Colonic mucosa (tissue), 4 donors: ENCODE results near the gene VPS8. TPM values are rescaled to one million over a fixed set of nuclear protein-coding genes. Genes with fewer than 3 reads are reported as not detected.

Experiments used
- DNase-seq: peaks from one replicate; pipeline ENCODE4 v3.0.0-alpha.2; 2020
- H3K27ac ChIP-seq: fragments of 200-600 bp; one replicate; pipeline ENCODE4 v1.8.0; 2021
- H3K27me3 ChIP-seq: fragments of 200-600 bp; one replicate; pipeline ENCODE4 v1.8.0; 2021
- H3K36me3 ChIP-seq: fragments of 200-600 bp; one replicate; pipeline ENCODE4 v1.8.0; 2021
- H3K4me1 ChIP-seq: fragments of 200-600 bp; one replicate; pipeline ENCODE4 v1.8.0; 2021; ENCODE audit warnings: mild to moderate bottlenecking
- H3K4me3 ChIP-seq: fragments of 200-600 bp; one replicate; pipeline ENCODE4 v1.8.0; 2021
- H3K9ac ChIP-seq, 2 donors: one replicate each; pipeline ENCODE4 v1.7.0; 2013; ENCODE audit warnings: control low read depth in 2 of 2, low read depth in 2 of 2, low read length in 2 of 2
- H3K9me3 ChIP-seq: fragments of 200-600 bp; one replicate; pipeline ENCODE4 v1.8.0; 2021
- intact Hi-C: fragments of 100-400 bp; cut with DNase I; formaldehyde crosslinking; loops from one replicate; pipeline ENCODE4 v1.14.1; 2022
- total RNA-seq, 2 donors: library from RNA; stranded (reverse); fragmentation: NEBNext Ultra II Directional in 1 of 2; extraction: Animal tissue kit (Norgen Biotek cat#: 25700) in 1 of 2; gene quantifications; one replicate each; pipeline ENCODE4 v1.2.1, GENCODE V29; 2021
- TF ChIP-seq, protein P1 (sequence below): fragments of 200-600 bp; IDR thresholded peaks from one replicate; pipeline ENCODE4 v1.8.0; 2022; ENCODE audit warnings: antibody characterized with exemption, mild to moderate bottlenecking
- donor health status: healthy.
- donor health status: DM: no; HTN: no; CAD: no.
- donor health status: DM: no; HTN: no; CAD: no.

The VPS8 gene
- total RNA-seq, 2 donors from 2014 or later = 43.7 to 54.8 TPM

DNA sequence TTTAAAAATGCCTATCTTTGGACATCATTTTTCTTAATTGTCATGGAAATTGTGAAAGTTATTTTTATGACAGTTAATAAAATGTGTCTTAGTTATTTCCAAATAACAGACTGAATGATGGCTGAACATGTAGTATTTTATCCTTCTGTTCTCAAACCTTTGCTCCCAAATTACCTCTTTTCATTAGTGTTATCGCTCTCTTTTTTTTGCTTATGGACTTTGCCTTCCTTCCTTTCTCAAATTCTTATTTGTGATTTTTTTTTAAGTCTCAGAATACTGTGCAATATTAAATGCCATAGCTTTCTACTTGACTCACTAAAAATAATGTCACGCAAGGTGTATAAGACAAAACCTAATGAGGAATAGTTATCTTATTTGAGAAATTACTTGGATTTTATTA, 107.7 kb downstream of the VPS8 start:
- Histone ChIP-seq H3K27ac (no peak overlapping the region), H3K4me3 (no peak overlapping the region), H3K9me3 (no peaks in the 10 kb centered on the region), H3K36me3 (no peaks in the 10 kb centered on the region), H3K4me1 (no peaks in the 10 kb centered on the region), H3K9ac (no peak overlapping the region), H3K27me3 (no peaks in the 10 kb centered on the region)
- intact Hi-C loops = no loop called here
- TF ChIP-seq, protein P1, sequence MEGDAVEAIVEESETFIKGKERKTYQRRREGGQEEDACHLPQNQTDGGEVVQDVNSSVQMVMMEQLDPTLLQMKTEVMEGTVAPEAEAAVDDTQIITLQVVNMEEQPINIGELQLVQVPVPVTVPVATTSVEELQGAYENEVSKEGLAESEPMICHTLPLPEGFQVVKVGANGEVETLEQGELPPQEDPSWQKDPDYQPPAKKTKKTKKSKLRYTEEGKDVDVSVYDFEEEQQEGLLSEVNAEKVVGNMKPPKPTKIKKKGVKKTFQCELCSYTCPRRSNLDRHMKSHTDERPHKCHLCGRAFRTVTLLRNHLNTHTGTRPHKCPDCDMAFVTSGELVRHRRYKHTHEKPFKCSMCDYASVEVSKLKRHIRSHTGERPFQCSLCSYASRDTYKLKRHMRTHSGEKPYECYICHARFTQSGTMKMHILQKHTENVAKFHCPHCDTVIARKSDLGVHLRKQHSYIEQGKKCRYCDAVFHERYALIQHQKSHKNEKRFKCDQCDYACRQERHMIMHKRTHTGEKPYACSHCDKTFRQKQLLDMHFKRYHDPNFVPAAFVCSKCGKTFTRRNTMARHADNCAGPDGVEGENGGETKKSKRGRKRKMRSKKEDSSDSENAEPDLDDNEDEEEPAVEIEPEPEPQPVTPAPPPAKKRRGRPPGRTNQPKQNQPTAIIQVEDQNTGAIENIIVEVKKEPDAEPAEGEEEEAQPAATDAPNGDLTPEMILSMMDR = no peak
- no peak for DNase-seq

DNA sequence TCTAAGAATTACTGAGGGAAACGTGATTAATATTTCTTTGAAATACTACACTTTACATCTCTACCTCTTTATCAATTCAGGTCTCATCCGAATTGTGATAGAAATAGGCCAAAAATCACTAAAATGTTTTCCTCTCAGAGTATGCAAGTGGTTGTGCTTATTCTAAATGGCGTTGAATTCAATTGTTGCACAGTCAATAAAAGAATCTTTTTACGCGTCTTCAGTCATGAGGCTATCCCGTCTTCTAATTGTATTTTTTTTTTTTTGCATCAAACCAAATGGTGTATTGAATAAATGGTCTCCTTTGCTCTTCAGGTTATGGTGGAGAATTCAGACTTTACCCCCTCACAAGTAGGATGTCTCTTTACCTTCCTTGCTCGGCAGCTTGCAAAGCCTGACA, 112.6 kb downstream of the VPS8 start:
- DNase-seq = no peak
- Histone ChIP-seq H3K27ac (no peak overlapping the region), H3K27me3 (no peaks in the 10 kb centered on the region), H3K9me3 (no peaks in the 10 kb centered on the region), H3K4me3 (no peak overlapping the region), H3K4me1 (no peaks in the 10 kb centered on the region), H3K36me3 (no peaks in the 10 kb centered on the region), H3K9ac (no peak overlapping the region)
- intact Hi-C loops = no loop called here
- TF ChIP-seq, protein P1 = no peak

DNA sequence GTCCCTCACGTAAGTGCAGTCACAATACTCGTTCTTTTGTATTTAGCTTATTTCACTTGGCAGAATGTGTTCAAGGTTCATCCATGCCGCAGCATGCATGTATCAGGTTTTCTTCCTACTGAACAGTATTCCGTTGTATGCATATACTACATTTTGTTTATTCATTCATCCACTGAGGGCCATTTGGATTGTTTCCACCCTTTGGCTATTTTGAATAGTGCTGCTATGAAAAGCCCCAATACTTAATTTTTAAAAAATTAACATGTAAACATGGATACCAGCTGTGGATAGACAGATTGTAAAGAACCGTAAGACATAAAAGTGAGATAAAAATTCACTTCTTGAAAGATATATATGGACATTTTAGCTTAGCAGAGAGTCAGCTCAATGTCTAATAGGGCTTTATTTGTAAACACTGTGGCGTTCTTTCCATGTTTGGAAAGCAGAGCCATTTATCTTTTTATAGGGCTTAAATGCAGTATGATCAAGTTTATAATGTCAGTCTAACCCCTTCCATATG, 115.9 kb downstream of the VPS8 start:
- H3K9me3 ChIP-seq = no peaks in the 10 kb centered on the region
- H3K36me3 ChIP-seq = no peaks in the 10 kb centered on the region
- no peak for DNase-seq
- H3K4me3 ChIP-seq = no peak overlapping the region
- H3K27ac ChIP-seq = no peak overlapping the region
- no peak overlapping the region for H3K9ac ChIP-seq
- H3K27me3 ChIP-seq = no peaks in the 10 kb centered on the region
- intact Hi-C loops = no loop called here
- H3K4me1 ChIP-seq = no peaks in the 10 kb centered on the region
- TF ChIP-seq, protein P1 = no peak

DNA sequence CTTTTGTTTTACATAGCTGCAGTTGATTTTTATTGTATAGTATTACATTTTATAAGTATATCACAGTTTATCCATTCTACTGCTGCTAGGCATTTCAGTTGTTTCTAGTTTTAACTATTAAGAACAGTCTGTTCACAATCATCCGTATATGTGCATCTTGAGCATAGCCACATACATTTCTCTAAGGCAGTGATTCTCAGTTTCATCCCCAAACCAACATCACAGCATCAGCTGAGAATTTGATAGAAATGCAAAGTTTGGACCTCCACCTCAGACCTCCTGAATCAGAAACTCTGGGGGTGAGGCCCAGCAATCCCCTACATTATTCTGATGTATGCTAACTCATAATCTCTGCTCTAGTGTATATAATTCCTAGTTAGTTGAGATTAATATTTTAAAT, 120.8 kb downstream of the VPS8 start:
- Histone ChIP-seq H3K27me3 (no peaks in the 10 kb centered on the region), H3K27ac (no peak overlapping the region), H3K9me3 (no peaks in the 10 kb centered on the region), H3K4me1 (no peaks in the 10 kb centered on the region), H3K36me3 (no peaks in the 10 kb centered on the region), H3K4me3 (no peak overlapping the region), H3K9ac (no peak overlapping the region)
- TF ChIP-seq, protein P1 = no peak
- no peak for DNase-seq
- intact Hi-C loops = no loop called here

DNA sequence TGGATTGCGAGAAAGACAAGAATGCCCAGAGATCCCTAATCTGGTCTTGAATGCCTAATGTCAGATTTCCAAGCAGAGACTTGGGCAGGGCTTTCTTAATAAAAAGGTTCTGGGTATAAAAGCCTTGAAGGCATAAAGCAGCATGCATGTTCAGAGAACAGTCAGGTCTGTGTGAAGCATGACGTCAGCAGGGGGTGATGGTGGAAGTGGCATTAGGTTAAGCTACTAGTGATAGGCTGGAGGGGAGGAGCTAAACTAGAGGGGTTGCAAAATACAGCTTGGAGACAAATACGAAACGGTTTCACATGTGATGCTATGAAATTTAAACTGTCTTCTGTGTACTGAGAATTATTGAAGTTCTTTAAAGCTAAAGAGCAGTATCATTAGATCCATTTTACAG, 125.6 kb downstream of the VPS8 start:
- intact Hi-C loops = no loop called here
- H3K27ac ChIP-seq = no peak overlapping the region
- DNase-seq = no peak
- H3K9me3 ChIP-seq = no peaks in the 10 kb centered on the region
- no peak overlapping the region for H3K4me3 ChIP-seq
- H3K36me3 ChIP-seq = no peaks in the 10 kb centered on the region
- no peak overlapping the region for H3K9ac ChIP-seq
- no peaks in the 10 kb centered on the region for H3K4me1 ChIP-seq
- TF ChIP-seq, protein P1 = no peak
- H3K27me3 ChIP-seq = no peaks in the 10 kb centered on the region
